Natural killer cell treated with Interleukin-12 subunit alpha and Interleukin-12 subunit beta and Interleukin-15 and Interleukin-18, amount 100 ng/mL, for 72 hours (primary cell): ENCODE measurements around the gene DDX39B. TPM values are rescaled to one million over a fixed set of nuclear protein-coding genes. Genes with fewer than 3 reads are reported as not detected.

Experiments used
- ATAC-seq, 2 donors: fragments of 150-1000 bp; cut with Tn5 transposase in 1 of 2; sonication (Bioruptor Pico), chemical (Tn5 transposase) in 1 of 2; 2 replicates each; pipeline ENCODE4 v1.10.0; 2021
- DNase-seq: peaks from one replicate; pipeline ENCODE4 v3.0.0; 2022; ENCODE audit warnings: low spot score
- H3K27ac Mint-ChIP-seq, 2 donors: 1 replicate in 1 of 2; 2 replicates in 1 of 2; pipeline ENCODE4 v1.8.0; 2022; ENCODE audit warnings: mixed read lengths in 2 of 2, mild to moderate bottlenecking in 1 of 2, moderate library complexity in 1 of 2
- H3K27me3 Mint-ChIP-seq, 2 donors: 1 replicate in 1 of 2; 2 replicates in 1 of 2; pipeline ENCODE4 v1.8.0; 2022; ENCODE audit warnings: mixed read lengths in 2 of 2
- H3K36me3 Mint-ChIP-seq: one replicate; pipeline ENCODE4 v1.8.0; 2022; ENCODE audit warnings: mixed read lengths
- H3K4me1 Mint-ChIP-seq, 2 donors: 1 replicate in 1 of 2; 2 replicates in 1 of 2; pipeline ENCODE4 v1.8.0; 2022; ENCODE audit warnings: low read depth in 2 of 2, mixed read lengths in 2 of 2, mild to moderate bottlenecking in 1 of 2
- H3K4me3 Mint-ChIP-seq: one replicate; pipeline ENCODE4 v1.8.0; 2022; ENCODE audit warnings: mixed read lengths
- H3K9me3 Mint-ChIP-seq: 2 replicates; pipeline ENCODE4 v1.8.0; 2022; ENCODE audit warnings: mixed read lengths
- total RNA-seq, 2 donors: library from RNA; stranded (reverse); gene quantifications; one replicate each; pipeline ENCODE4 v1.2.3, GENCODE V29; 2022

DDX39B gene
- total RNA-seq, 2 donors from 2014 or later = 469 to 713 TPM

DNA sequence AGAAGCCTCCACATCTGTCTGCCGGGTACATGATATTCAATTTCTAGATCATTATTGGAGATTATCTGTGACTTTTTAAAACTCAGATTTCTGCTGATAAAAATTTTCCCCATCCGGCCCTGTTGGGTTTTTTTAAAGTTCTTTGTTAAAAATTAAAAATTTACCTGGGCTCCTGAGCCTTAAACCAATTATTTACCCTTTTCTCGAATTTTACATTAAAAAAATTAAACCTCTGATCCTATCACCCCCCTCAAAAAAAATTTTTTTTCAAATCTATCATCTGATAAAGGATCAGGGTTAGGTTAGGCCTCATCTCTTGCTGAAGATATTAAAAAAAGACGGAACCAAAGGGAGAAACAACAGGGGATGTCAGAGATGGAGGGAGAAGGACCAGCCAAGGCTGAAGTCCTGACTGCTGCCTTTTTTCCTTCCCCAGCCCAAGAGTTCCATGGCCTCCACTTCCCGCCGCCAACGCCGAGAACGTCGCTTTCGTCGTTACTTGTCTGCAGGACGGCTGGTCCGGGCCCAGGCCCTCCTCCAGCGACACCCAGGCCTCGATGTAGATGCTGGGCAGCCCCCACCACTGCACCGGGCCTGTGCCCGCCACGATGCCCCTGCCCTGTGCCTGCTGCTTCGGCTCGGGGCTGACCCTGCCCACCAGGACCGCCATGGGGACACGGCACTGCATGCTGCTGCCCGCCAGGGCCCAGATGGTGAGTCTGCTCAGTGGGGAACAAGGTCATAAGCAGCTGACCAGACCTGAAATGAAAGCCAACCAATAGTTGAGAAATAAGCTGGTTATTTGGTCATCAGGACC lies 6.1 kb upstream of the DDX39B start:
- no peaks in the 10 kb centered on the region for H3K27me3 Mint-ChIP-seq
- ATAC-seq (no peak), DNase-seq (no peak)
- peak overlapping the region; percentile 88 to 94 for H3K27ac Mint-ChIP-seq
- H3K9me3 Mint-ChIP-seq = no peaks in the 10 kb centered on the region
- H3K4me3 Mint-ChIP-seq = peak overlapping the region; percentile 99
- peaks cover 30% of the 10 kb centered on the region in 2 donors for H3K4me1 Mint-ChIP-seq
- H3K36me3 Mint-ChIP-seq = no peaks in the 10 kb centered on the region

DNA sequence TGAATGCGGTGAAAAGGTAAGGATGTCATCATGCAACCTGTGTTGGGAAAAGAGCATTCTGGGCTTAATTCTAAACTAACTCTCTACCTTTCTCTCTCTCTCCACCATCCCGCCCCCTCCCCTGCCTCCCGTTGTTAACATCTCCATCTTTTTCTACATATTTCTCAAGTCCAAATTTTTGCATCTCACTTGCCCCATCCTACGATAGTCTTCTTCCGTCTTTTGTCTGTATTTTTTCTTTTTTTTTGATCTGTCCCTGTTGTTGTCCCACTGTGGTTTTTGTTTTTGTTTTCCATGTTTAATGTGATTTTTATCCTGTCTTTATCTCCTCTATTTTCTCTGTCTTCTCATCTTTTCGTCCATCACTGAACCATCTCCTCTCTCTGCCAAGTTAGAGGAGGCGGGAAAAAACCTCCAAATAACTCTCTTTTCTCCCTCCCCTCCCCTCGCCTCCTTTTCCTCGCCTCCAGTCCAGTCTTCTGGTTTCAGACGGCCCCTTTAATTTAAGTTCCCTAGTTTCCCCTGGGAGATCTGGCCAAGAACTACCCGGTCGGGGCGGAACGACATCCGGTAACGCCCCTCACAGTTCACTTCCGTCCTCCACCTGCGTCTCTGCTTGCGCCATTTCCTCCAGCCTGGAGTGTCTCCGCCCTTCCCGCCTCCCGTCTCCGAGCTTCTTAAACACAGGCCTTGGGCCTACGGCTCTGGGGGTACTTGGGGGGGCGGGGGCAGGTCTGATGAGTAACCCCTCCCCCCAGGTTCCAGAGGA lies 5.3 kb upstream of the DDX39B start, which contains the start of gene NFKBIL1:
Gene NFKBIL1, plus strand, starts transcription at position 651 of the 769 bp plus-strand sequence. Its CDS starts 87 bp downstream, at position 738.
- Mint-ChIP-seq H3K27ac (peak within 1 kb of the TSS; percentile 88 to 94), H3K9me3 (no peaks in the 10 kb centered on the region), H3K36me3 (no peaks in the 10 kb centered on the region), H3K4me1 (peaks cover 30% of the 10 kb centered on the region in 2 donors), H3K4me3 (peak within 1 kb of the TSS; percentile 99), H3K27me3 (no peaks in the 10 kb centered on the region)
- peak; percentile 96 for DNase-seq
- ATAC-seq = peak; percentile 93 to 95

DNA sequence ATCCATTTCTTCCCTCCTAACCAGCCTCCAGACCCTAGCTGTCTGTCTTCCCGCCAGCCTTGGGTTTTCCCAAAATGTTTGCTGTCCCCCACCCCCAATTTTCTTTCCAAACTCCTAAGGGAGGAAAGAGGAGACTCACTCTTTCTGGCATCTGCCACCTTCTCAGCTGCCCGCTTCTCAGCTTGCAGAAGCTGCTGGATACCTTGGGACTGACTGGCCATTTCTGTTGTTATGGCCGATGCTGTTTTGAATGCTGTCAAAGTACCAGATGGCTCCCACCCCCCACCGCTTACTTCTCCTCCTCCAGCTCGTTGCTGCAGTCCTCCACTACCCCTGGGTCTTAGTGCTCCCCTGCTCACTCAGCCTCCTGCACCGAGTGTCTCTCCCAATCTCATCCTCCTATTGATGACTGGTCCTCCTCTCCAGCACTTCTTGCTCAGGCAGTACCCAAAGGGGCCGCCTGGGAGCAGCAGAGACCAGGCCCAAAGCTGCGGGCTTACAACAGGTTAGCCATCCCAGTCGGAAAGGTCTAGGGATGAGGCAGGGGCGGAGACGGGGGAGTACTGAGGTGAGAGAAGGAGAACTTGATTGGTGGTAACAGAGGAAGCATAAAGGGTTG lies 4.6 kb upstream of the DDX39B start, which contains the start of gene ATP6V1G2:
Gene ATP6V1G2, minus strand, starts transcription at position 270 of the 619 bp plus-strand sequence. Its CDS starts 49 bp downstream, at position 221.
- H3K27me3 Mint-ChIP-seq = no peaks in the 10 kb centered on the region
- peak within 1 kb of the TSS; percentile 88 to 94 for H3K27ac Mint-ChIP-seq
- H3K4me1 Mint-ChIP-seq = peaks cover 30 to 31% of the 10 kb centered on the region in 2 donors
- H3K36me3 Mint-ChIP-seq = peaks cover under 1% of the 10 kb centered on the region
- peak within 1 kb of the TSS; percentile 99 for H3K4me3 Mint-ChIP-seq
- peak; percentile 73 to 77 for ATAC-seq
- no peaks in the 10 kb centered on the region for H3K9me3 Mint-ChIP-seq
- peak; percentile 82 for DNase-seq

DNA sequence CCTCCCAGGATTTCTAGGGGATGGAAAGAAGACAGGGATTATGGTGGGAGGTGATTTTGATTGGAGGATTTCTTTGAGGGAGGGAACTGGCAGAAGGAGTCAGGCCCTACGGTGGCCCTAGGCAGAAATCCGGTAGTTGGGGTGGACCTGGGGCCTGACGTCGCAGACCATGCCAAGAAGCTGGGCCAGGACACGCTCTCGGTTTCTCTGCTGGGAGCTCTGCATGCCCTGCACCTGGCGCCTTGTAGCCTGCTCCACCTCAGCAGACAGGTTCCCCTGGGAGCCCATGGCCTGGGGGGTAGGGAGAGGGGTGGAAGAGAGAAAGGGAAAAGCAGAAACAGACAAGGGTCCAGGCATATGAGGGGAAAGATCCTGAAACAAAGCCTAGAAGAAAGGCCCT lies 3.5 kb upstream of the DDX39B start:
- peaks cover 12% of the 10 kb centered on the region for H3K36me3 Mint-ChIP-seq
- peaks cover 34 to 42% of the 10 kb centered on the region in 2 donors for H3K4me1 Mint-ChIP-seq
- H3K9me3 Mint-ChIP-seq = no peaks in the 10 kb centered on the region

DNA sequence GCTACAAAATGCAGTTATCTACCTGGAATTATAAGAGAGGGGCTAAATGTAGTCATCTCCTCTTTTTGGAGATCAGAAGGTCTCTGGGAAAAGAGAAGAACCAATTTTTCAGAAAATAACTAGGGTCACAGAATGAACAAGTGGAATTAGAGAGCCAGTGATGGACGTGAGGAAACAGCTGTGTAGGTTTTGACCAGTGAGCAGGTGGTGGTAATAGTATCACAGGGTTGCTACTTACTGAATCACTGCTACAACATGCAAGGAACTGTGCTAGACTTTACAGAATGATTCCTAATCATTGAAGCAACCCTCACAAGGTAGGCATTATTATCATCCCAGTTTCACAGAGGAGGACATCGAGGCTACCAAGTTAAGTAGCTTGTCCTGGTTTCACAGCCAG lies 2.9 kb upstream of the DDX39B start:
- Mint-ChIP-seq H3K4me1 (peaks cover 39 to 48% of the 10 kb centered on the region in 2 donors), H3K36me3 (peaks cover 18% of the 10 kb centered on the region), H3K4me3 (no peak overlapping the region)

More for the DNA sequence above, 3.5 kb upstream of the DDX39B start:
- Mint-ChIP-seq H3K27ac (peak overlapping the region in 1 of 2 donors; percentile 38), H3K27me3 (no peaks in the 10 kb centered on the region), H3K4me3 (peak overlapping the region; percentile 10)
- DNase-seq (no peak), ATAC-seq (no peak)

DNA sequence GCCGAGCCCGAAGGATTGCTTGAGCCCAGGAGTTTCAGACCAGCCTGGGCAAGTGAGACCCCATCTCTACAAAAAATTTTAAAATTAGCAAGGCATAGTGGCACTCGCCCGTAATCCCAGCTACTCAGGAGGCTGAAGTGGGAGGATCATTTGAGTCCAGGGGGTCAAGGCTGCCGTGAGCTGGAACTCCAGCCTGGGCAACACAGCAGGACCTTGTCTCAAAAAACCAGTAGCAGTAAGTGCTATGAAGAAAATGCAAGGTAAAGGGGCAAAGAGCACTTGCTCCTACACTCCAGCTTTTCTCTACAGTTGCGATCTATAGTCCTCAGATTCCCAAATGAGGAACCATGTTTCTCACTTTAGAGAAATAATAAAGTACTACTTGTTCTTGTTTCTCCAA lies 1.8 kb upstream of the DDX39B start:
- no peak for DNase-seq
- Mint-ChIP-seq H3K27me3 (no peaks in the 10 kb centered on the region), H3K4me3 (no peak overlapping the region), H3K27ac (peak overlapping the region in 1 of 2 donors; percentile 87), H3K36me3 (peaks cover 29% of the 10 kb centered on the region), H3K9me3 (no peaks in the 10 kb centered on the region), H3K4me1 (peaks cover 49 to 57% of the 10 kb centered on the region in 2 donors)
- ATAC-seq = no peak

More for the DNA sequence above, 2.9 kb upstream of the DDX39B start:
- Mint-ChIP-seq H3K27ac (no peak overlapping the region), H3K9me3 (no peaks in the 10 kb centered on the region), H3K27me3 (no peaks in the 10 kb centered on the region)
- ATAC-seq = no peak
- DNase-seq = no peak

DNA sequence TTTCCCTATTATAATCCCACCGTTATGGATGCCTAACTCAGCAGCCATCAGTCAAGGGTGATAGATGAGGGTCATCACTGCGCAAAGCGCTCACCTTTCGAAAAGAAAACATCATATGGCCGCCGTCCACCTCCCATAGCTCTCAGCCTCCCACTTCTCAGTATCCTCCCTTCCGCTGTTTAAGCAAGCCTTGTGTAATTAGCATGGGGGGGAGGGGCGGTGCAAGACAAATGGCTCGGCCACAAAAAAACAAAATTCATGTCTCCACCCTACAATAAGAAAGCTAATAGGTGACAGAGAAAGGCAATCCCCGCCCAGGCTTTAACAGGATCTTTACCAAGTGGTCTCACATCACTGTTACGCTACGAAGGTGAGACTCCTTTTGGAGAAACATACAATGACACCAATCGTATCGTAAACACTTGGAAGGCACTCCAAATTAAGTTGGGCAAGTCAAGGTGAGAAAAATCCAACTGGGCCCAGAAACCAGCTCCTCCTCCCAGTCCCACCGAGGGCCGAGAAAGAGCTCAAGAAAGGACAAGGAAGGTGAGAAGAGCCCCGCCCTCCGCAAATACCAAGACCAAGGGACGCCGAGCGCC lies 645 bp downstream of the DDX39B start:
- H3K9me3 Mint-ChIP-seq = no peaks in the 10 kb centered on the region
- peak; percentile 71 for DNase-seq
- peaks cover 40% of the 10 kb centered on the region for H3K36me3 Mint-ChIP-seq
- no peaks in the 10 kb centered on the region for H3K27me3 Mint-ChIP-seq
- peak overlapping the region; percentile 87 to 91 for H3K27ac Mint-ChIP-seq
- ATAC-seq = peak; percentile 38 to 44
- peaks cover 46% of the 10 kb centered on the region in 2 donors for H3K4me1 Mint-ChIP-seq
- H3K4me3 Mint-ChIP-seq = peak overlapping the region; percentile 80

DNA sequence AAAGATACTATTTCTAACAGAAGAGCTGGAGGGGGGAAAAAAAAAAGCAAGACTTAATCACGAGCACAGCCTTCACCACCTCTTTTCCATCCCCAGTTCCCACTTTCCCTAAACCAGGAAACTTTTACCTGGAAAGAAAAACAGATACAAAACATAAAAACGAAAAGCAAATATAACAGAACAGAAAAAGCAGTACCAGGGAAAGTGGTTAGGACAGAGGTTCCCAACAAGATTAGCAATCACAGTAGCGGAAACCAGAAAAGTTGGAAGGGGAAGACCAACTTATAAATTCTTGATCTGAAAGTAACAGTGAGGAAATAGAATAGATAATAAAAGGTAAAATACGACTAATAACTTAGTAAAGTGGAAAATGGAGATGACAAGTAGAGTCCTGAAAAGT lies 1.2 kb downstream of the DDX39B start:
- ATAC-seq (no peak), DNase-seq (no peak)
- Mint-ChIP-seq H3K9me3 (no peaks in the 10 kb centered on the region), H3K4me1 (peaks cover 46 to 47% of the 10 kb centered on the region in 2 donors), H3K36me3 (peaks cover 45% of the 10 kb centered on the region), H3K27ac (peak overlapping the region; percentile 87 to 91), H3K27me3 (no peaks in the 10 kb centered on the region), H3K4me3 (peak overlapping the region; percentile 80)

DNA sequence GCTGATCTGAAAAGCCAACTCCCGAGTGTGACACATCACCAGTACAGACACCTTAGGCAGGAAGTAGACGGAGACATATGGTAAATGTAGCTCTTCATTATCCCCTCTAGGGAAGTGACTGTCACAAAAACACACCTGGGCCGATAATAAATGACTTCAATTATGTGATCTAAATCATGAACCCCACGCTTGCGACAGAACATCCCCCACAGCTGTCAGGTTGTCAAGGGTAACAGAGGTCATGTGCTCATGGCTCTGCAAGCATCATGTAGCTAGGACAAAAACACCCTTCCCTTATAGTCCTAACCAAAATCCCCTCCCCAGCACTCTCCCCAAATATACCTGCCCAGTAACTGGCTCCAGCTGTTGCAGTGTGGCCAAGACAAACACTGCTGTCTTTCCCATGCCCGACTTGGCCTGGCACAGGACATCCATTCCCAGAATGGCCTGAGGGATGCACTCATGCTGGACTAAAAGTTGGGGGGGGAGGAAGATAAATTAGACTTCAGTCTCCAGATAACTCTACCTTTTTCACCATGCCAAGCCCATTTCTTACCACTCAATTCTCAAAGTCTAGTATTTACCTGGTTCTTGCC lies 2.9 kb downstream of the DDX39B start:
- peaks cover 48 to 54% of the 10 kb centered on the region in 2 donors for H3K4me1 Mint-ChIP-seq
- peak overlapping the region; percentile 80 for H3K4me3 Mint-ChIP-seq
- peaks cover 52% of the 10 kb centered on the region for H3K36me3 Mint-ChIP-seq
- peak overlapping the region; percentile 87 to 91 for H3K27ac Mint-ChIP-seq
- DNase-seq = no peak
- no peak for ATAC-seq
- H3K27me3 Mint-ChIP-seq = no peaks in the 10 kb centered on the region
- no peaks in the 10 kb centered on the region for H3K9me3 Mint-ChIP-seq

DNA sequence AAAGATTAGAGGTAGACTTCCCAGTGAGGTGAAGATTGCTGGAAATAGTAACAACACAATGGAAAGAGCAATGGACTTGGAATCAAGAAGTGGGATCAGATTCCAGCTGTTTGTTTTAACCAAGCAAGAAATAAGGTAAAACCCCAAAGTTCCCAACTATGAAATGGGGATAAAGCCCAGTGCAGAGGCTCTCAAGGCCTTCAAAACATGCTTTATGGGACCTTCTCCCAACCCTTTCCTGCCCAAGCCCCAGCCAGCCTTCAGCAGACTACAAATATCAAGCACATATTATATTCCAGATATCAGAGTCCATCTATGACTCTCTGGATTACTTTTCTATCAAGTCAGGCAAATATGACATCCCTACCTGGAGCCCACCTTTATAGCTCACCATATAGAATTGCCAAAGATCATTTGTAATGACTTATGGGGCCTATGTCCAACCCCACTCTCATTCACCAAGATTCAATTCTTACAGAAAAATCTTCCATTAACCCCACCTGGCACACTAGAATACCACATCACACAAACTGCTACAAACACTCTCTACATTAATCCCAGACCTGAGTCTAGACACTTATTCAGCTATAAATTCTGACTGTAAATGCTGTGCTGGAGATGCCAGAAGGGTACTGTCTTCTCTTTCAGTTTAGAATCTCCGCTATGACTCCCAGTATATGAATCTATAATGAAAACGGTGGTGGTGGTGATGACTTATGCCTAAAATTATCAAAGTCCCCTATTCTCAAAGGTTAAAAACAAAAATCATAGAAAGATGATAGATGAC lies 6.1 kb downstream of the DDX39B start:
- Mint-ChIP-seq H3K27me3 (no peaks in the 10 kb centered on the region), H3K27ac (no peak overlapping the region), H3K36me3 (peaks cover 58% of the 10 kb centered on the region), H3K9me3 (no peaks in the 10 kb centered on the region), H3K4me3 (no peak overlapping the region), H3K4me1 (peaks cover 42 to 58% of the 10 kb centered on the region in 2 donors)
- no peak for ATAC-seq
- no peak for DNase-seq

DNA sequence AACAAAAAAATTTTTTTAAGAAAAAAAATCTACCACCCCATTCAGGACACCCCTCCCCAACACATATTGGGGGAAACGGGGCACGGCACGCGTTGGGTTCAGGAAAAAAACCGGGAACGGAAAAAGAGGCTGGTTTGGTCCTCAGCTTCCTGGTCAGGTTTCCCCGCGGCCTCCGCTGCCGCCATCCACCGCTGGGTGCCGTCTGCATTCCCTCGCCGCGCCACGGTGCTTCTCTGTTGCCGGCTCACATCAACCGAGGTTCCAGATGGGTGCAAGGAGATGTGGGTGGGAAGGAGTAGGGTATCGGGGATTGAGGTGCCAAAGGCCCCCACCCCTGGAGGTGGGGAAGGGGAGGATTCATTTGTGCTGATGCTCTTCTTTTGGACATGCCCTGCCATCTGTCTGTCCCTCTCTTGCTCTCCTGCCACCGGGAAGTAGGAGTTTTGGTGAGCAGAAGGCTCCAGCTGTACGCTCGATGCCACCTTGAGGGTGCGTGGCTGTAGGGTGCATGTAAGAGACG lies 7.2 kb downstream of the DDX39B start:
- Mint-ChIP-seq H3K36me3 (peaks cover 55% of the 10 kb centered on the region), H3K27ac (no peak overlapping the region), H3K9me3 (no peaks in the 10 kb centered on the region), H3K4me3 (no peak overlapping the region), H3K4me1 (peaks cover 33 to 53% of the 10 kb centered on the region in 2 donors), H3K27me3 (no peaks in the 10 kb centered on the region)
- no peak for ATAC-seq
- DNase-seq = no peak

DNA sequence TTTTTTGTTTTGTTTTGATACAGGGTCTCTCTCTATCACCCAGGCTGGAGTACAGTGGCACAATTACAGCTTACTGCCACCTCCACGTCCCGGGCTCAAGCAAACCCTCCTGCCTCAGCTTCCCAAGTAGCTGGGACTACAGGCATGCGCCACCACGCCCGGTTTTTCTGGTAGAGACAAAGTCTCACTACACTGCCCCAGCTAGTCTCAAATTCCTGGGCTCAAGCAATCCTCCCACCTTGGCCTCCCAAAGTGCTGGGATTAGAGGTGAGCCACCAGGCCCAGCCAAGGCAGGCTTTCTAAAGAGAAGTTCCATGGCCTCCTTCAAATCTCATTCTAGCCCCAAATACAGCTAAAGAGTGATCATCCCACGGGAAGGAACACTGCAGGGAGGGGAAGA lies 7.8 kb downstream of the DDX39B start:
- DNase-seq = no peak
- no peak for ATAC-seq
- H3K4me1 Mint-ChIP-seq = peaks cover 27 to 48% of the 10 kb centered on the region in 2 donors

More for the DNA sequence above, 7.8 kb downstream of the DDX39B start:
- peaks cover 49% of the 10 kb centered on the region for H3K36me3 Mint-ChIP-seq
- no peaks in the 10 kb centered on the region for H3K9me3 Mint-ChIP-seq
- H3K27ac Mint-ChIP-seq = no peak overlapping the region
- H3K27me3 Mint-ChIP-seq = no peaks in the 10 kb centered on the region
- H3K4me3 Mint-ChIP-seq = no peak overlapping the region
